GM06990 (cell line): ENCODE data around the gene JADE1.

Experiments used
- DNase-seq: peaks from one replicate; pipeline ENCODE4 v3.0.0-alpha.2; 2011; ENCODE audit not compliant: insufficient read length; ENCODE audit errors: extremely low read depth
- H3K27me3 ChIP-seq: replicated peaks from 2 replicates; pipeline ENCODE4 v1.6.0; 2011; ENCODE audit warnings: low read length; ENCODE audit not compliant: control insufficient read depth, insufficient read depth
- H3K36me3 ChIP-seq: 2 replicates; pipeline ENCODE4 v1.5.1; 2011; ENCODE audit warnings: low read length; ENCODE audit not compliant: control insufficient read depth, insufficient read depth
- H3K4me3 ChIP-seq: replicated peaks from 2 replicates; pipeline ENCODE4 v1.5.1; 2011; ENCODE audit warnings: low read depth, mild to moderate bottlenecking, control low read depth, low read length
- TF ChIP-seq, protein P1 (sequence below): IDR thresholded peaks from 2 replicates; pipeline ENCODE4 v1.5.1; 2011; ENCODE audit warnings: low read length, control low read depth, mild to moderate bottlenecking, inconsistent platforms; ENCODE audit not compliant: insufficient read depth, poor library complexity, severe bottlenecking

JADE1 gene

DNA sequence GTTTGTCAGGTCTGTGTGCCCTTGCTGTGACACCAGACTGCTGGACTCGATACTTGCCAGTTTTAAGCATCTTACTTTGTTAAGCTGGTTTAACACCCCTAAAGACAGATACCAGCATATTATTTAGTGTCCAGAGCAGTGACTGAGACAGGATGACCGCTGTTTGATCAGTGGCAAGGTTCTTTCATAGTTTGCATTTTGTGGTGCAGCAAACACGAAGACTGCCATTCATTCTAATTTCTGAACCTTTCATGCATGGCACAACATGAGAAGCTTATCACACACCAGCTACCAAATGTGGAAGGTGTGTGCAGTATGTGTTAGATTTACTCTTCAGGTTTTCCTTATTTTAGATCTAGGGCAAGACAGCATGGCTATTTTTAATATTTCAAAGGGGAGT lies 28.2 kb downstream of the JADE1 start:
- Histone ChIP-seq H3K27me3 (no peaks in the 10 kb centered on the region), H3K4me3 (no peak overlapping the region), H3K36me3 (peaks cover 7% of the 10 kb centered on the region)
- no peak for DNase-seq
- TF ChIP-seq, protein P1, sequence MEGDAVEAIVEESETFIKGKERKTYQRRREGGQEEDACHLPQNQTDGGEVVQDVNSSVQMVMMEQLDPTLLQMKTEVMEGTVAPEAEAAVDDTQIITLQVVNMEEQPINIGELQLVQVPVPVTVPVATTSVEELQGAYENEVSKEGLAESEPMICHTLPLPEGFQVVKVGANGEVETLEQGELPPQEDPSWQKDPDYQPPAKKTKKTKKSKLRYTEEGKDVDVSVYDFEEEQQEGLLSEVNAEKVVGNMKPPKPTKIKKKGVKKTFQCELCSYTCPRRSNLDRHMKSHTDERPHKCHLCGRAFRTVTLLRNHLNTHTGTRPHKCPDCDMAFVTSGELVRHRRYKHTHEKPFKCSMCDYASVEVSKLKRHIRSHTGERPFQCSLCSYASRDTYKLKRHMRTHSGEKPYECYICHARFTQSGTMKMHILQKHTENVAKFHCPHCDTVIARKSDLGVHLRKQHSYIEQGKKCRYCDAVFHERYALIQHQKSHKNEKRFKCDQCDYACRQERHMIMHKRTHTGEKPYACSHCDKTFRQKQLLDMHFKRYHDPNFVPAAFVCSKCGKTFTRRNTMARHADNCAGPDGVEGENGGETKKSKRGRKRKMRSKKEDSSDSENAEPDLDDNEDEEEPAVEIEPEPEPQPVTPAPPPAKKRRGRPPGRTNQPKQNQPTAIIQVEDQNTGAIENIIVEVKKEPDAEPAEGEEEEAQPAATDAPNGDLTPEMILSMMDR: no peak

DNA sequence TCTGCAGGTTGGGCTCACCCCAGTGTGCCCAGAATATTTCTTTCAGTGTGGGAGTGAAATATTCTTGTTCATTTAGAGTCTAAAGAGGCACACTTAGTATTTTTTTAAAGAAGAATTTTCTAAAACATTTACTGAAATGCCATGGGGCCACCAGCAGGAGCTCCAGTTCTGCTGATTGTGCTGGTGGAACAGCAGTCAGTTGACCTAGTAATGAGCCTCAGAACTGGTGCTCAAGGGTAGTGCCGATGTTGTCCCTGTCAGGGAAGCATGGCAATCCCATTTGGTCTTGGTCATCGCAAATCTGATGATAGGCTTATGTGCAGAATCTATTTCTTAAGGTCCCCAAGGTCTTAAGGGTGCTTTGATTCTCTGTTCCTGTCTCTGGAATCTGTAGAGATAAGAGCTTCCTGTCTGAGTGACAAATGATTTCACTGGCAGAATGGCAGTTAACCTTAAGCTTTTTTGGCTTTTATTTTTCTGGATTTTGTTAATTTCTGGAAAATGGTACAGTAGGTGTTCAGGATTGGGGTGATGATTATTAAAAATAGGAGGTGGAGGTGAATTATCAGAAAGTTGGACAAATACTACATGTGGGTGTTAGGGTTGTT lies 31.3 kb downstream of the JADE1 start:
- TF ChIP-seq, protein P1: no peak
- no peaks in the 10 kb centered on the region for H3K27me3 ChIP-seq
- peaks cover 16% of the 10 kb centered on the region for H3K36me3 ChIP-seq
- DNase-seq: no peak
- H3K4me3 ChIP-seq: no peak overlapping the region

DNA sequence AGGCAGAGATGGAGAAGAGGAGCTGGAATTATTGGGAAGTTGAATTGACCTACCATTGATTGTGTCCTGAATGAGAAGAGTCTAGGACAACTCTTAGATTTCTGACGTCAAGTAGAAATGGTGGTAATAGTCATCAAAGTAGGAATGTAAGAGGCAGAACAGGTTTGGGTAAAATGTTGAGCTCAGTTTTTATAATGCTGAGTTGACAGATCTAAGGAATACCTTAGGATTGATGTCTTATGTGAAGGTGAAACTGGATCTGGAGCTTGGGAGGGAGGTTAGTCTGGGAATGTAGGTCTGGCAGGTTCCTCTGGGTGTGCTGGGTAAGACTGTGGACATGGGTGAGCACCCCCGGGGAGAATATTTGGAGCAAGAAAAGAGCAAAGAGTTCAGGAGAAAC lies 31.9 kb downstream of the JADE1 start:
- Histone ChIP-seq H3K4me3 (no peak overlapping the region), H3K36me3 (peaks cover 17% of the 10 kb centered on the region), H3K27me3 (no peaks in the 10 kb centered on the region)
- DNase-seq: no peak
- TF ChIP-seq, protein P1: no peak

DNA sequence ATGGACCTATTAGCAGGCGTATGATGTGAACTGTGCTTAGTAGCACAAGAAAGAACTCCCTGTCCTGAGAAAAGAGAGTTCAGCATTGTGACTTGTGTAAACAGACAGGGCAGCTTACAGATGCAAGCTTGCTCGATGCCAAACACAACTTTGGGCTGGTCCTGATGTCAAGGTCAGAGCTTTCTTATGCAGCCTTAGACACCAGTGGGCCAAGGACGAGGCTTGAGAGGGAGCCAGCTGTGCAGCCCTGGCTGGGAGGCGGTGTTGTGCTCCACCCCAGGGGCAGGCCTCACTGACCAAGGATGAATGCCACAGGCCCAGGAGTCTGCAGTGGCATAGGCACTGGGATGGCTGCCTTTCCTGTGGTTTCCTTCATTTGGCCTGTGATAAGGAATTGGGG lies 35.4 kb downstream of the JADE1 start:
- DNase-seq: no peak
- Histone ChIP-seq H3K27me3 (no peaks in the 10 kb centered on the region), H3K4me3 (no peak overlapping the region), H3K36me3 (peaks cover 32% of the 10 kb centered on the region)
- TF ChIP-seq, protein P1: no peak

DNA sequence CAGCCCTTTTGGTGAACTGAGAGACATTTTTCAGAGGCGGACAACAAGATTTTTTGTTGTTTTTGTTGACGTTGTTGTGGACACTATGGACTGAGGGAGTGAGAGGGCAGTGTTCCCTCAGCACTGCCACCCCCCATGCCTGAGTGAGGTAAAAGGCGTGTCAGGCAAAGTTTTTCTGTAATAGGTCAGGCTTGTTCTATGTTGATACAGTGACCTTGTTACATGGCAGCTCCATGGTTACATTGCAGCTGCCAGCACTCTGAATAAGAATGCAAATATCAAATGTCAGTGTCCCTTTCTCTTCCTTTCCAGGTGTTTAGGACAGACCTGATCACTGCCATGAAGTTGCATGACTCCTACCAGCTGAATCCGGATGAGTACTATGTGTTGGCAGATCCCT lies 36.6 kb downstream of the JADE1 start:
- no peak overlapping the region for H3K4me3 ChIP-seq
- H3K27me3 ChIP-seq: no peaks in the 10 kb centered on the region
- H3K36me3 ChIP-seq: peaks cover 32% of the 10 kb centered on the region
- TF ChIP-seq, protein P1: no peak
- DNase-seq: no peak

DNA sequence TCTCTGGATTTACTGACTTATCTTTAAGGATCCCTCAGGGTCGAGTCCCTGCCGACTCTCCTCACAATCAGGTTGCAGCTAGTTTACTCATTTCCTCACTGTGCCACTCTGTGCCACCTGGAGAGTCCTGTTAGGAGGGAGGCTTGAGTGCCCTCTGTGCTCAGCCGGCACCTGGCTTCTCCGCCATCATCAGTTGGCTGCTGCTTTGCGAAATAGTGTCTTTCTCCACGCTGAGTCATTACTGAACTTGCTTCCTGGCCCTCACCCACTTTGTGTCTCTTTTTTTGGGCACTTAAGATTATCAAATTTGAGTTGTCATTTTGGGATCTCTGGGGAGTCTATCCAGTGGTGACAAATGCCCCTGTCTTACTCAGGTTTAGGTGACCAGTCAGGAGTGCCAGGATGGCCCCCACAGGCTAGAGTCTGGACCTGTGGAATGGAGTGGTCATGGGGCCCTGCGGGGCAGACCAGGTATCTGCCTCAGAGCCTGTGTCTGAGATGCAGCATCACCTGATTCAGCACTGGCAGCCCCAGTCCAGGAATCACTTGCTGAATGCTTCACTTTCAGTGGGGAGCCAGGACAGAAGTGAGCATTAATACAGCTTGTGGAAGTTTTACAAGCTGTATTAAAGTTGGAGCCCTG lies 37.7 kb downstream of the JADE1 start:
- no peak for DNase-seq
- TF ChIP-seq, protein P1: no peak
- no peak overlapping the region for H3K4me3 ChIP-seq
- H3K27me3 ChIP-seq: no peaks in the 10 kb centered on the region
- peaks cover 35% of the 10 kb centered on the region for H3K36me3 ChIP-seq
